ENCODE measurements around the gene WTAP. TPM values are rescaled to one million over a fixed set of nuclear protein-coding genes. Genes with fewer than 3 reads are reported as not detected.

The WTAP gene
- total RNA-seq, 1 experiment from 2014 or later, result 138 TPM

DNA sequence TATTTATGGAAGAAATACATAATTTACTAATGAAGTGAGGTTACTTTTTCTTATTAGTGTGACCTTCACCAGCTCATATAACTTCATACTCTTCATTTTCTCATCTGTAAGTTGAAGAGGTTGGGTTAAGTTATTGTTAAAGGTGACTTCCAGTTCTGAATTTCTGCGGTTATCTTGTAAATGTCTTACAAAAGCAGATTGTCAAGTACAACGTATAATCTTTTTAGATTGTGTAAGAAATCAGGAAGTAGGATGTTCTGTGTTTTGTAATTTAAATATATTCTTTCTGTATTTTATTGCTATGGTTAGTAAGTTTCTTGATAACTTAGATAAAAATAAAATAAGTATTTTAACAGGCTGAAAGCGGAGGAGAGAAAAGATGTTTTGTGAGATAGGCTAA lies 12.0 kb downstream of the WTAP start:
- TF ChIP-seq, protein P1, sequence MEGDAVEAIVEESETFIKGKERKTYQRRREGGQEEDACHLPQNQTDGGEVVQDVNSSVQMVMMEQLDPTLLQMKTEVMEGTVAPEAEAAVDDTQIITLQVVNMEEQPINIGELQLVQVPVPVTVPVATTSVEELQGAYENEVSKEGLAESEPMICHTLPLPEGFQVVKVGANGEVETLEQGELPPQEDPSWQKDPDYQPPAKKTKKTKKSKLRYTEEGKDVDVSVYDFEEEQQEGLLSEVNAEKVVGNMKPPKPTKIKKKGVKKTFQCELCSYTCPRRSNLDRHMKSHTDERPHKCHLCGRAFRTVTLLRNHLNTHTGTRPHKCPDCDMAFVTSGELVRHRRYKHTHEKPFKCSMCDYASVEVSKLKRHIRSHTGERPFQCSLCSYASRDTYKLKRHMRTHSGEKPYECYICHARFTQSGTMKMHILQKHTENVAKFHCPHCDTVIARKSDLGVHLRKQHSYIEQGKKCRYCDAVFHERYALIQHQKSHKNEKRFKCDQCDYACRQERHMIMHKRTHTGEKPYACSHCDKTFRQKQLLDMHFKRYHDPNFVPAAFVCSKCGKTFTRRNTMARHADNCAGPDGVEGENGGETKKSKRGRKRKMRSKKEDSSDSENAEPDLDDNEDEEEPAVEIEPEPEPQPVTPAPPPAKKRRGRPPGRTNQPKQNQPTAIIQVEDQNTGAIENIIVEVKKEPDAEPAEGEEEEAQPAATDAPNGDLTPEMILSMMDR (conservative IDR thresholded peaks at IDR 0.05), result no peak
- Histone ChIP-seq H3K79me1 (ENCODE audit: insufficient read depth, low read depth, low read length, poor library complexity, severe bottlenecking) (peaks cover 8% of the 10 kb centered on the region), H3K56ac (ENCODE audit: insufficient read length, low read depth, low read length) (no peak overlapping the region), H4K8ac (replicated peaks; ENCODE audit: insufficient read length, low read depth, low read length) (no peak overlapping the region), H4K20me1 (ENCODE audit: control insufficient read depth, insufficient read depth, insufficient read length) (no peaks in the 10 kb centered on the region), H2BK15ac (ENCODE audit: low read depth, low read length) (no peak overlapping the region), H2AFZ (ENCODE audit: low read length) (no peak overlapping the region), H3T11ph (ENCODE audit: low read length) (no peak overlapping the region), H3K4ac (ENCODE audit: low read depth, low read length) (no peak overlapping the region), H3K9me3 (ENCODE audit: control insufficient read depth, low read depth, low read length) (no peaks in the 10 kb centered on the region), H4K5ac (ENCODE audit: insufficient read length, low read depth, low read length) (no peak overlapping the region), H3K14ac (ENCODE audit: insufficient read depth, low read length) (no peak overlapping the region), H3K9ac (ENCODE audit: extremely low read depth, insufficient read length, low read length) (no peak overlapping the region), H2AK5ac (ENCODE audit: insufficient read length, low read length) (no peak overlapping the region), H3K79me2 (ENCODE audit: insufficient read depth, low read length) (peaks cover 21% of the 10 kb centered on the region; the same call in 1 of the 2 replicates), H3K23ac (ENCODE audit: insufficient read length, low read depth, low read length) (no peak overlapping the region), H2BK12ac (ENCODE audit: insufficient read length, low read depth, low read length) (no peak overlapping the region), H4K91ac (ENCODE audit: insufficient read length, low read depth, low read length) (no peak overlapping the region), H2BK20ac (ENCODE audit: low read depth, low read length, poor library complexity, severe bottlenecking) (no peak overlapping the region), H2BK120ac (ENCODE audit: low read depth, low read length, poor library complexity, severe bottlenecking) (no peak overlapping the region), H3K27me3 (ENCODE audit: insufficient read depth, low read length) (no peaks in the 10 kb centered on the region), H3K27ac (ENCODE audit: insufficient read length, low read depth, low read length) (no peak overlapping the region), H3K4me2 (ENCODE audit: insufficient read depth, insufficient read length, low read length) (no peak overlapping the region), H3K23me2 (ENCODE audit: insufficient read length, low read depth, low read length, poor library complexity, severe bottlenecking) (no peaks in the 10 kb centered on the region), H3K18ac (ENCODE audit: insufficient read length, low read depth, low read length) (no peak overlapping the region), H3K4me1 (ENCODE audit: insufficient read depth, low read length) (no peaks in the 10 kb centered on the region), H2BK5ac (ENCODE audit: insufficient read length, low read length) (no peak overlapping the region)
- Mint-ChIP-seq H3K4me1 (no peaks in the 10 kb centered on the region), H3K27ac (no peak overlapping the region), H3K9me3 (no peaks in the 10 kb centered on the region), H3K4me3 (no peak overlapping the region), H3K36me3 (ENCODE audit: insufficient read depth in 1 of 3, low read depth in 3 of 3) (peaks cover 28 to 63% (median 57%) of the 10 kb centered on the region in 3 experiments; a peak in 6 of 7 replicates), H3K27me3 (ENCODE audit: low read depth) (no peaks in the 10 kb centered on the region)
- WGBS (ENCODE audit: extremely low coverage, insufficient read length, low lambda C conversion rate), result no CpG with 5 or more reads among the region's 3 CpGs
- no peak for DNase-seq

Measured in H9 (cell line).